Skin of body (tissue), 1 donor: ENCODE measurements around the gene OR1S2. TPM values are rescaled to one million over a fixed set of nuclear protein-coding genes. Genes with fewer than 3 reads are reported as not detected.

Experiments used
- total RNA-seq: library from RNA; depleted of rRNA; stranded (reverse); fragments of >200 nt; gene quantifications from one replicate; pipeline ENCODE4 v1.2.3, GENCODE V29; 2014

The OR1S2 gene
- total RNA-seq, 1 donor from 2014 or later, result not detected

Other genes with a start within 250 kb of the OR1S2 start
- not detected for gene OR9Q1, start 180.3 kb downstream of the OR1S2 start, total RNA-seq
- gene OR6Q1, start 173.2 kb downstream of the OR1S2 start, total RNA-seq, result not detected
- gene OR9I1, start 78.6 kb downstream of the OR1S2 start, total RNA-seq, result not detected
- gene OR9Q2, start 15.1 kb downstream of the OR1S2 start, total RNA-seq, result not detected
- not detected for gene OR1S1, start 8.6 kb upstream of the OR1S2 start, total RNA-seq
- gene OR10Q1, start 24.8 kb upstream of the OR1S2 start, total RNA-seq, result not detected
- gene OR10W1, start 64.1 kb upstream of the OR1S2 start, total RNA-seq, result not detected
- gene OR5B17, start 154.9 kb upstream of the OR1S2 start, total RNA-seq, result not detected
- gene OR5B3, start 202.7 kb upstream of the OR1S2 start, total RNA-seq, result not detected
- gene OR5B2, start 224.0 kb upstream of the OR1S2 start, total RNA-seq, result not detected
- not detected for gene OR5B12, start 238.1 kb upstream of the OR1S2 start, total RNA-seq